K562 (cell line): ENCODE measurements around the gene PTH1R. TPM values are rescaled to one million over a fixed set of nuclear protein-coding genes. Genes with fewer than 3 reads are reported as not detected.
A peak's percentile ranks its signal among the peaks of the same experiment; 100 is the strongest.

Experiments used
- ATF3 ChIP-seq, 2 experiments: fragments of 450-650 bp in 1 of 2; sonication (generic) in 1 of 2; formaldehyde crosslinking in 1 of 2; IDR thresholded peaks in 1 of 2; conservative IDR thresholded peaks in 1 of 2; 2 replicates each; pipeline versions ENCODE4 v1.6.1 to v1.8.1; 2016 to 2023; ENCODE audit warnings: mild to moderate bottlenecking in 2 of 2, moderate library complexity in 2 of 2, inconsistent platforms in 1 of 2, missing genetic modification reagents in 1 of 2
- FOXA3 ChIP-seq, 2 experiments: fragments of 450-650 bp in 1 of 2; sonication (generic) in 1 of 2; formaldehyde crosslinking; IDR thresholded peaks in 1 of 2; conservative IDR thresholded peaks in 1 of 2; 2 replicates each; pipeline versions ENCODE4 v1.4.0 to v1.8.0; 2020 to 2022; ENCODE audit warnings: mild to moderate bottlenecking in 2 of 2, missing genetic modification reagents in 1 of 2
- SMC3 ChIP-seq: conservative IDR thresholded peaks from 2 replicates; pipeline ENCODE4 v1.6.1; 2011; ENCODE audit warnings: low read depth, low read length, improper control_type of control experiment; ENCODE audit not compliant: insufficient read depth
- SRF ChIP-seq, 2 experiments: fragments of 250-450, 450-650 bp in 1 of 2; sonication (Bioruptor Pico) in 1 of 2; sonication (generic) in 1 of 2; formaldehyde crosslinking; IDR thresholded peaks; 2 replicates each; pipeline versions ENCODE4 v1.5.0 to v1.5.1; 2020 to 2022; ENCODE audit warnings: mild to moderate bottlenecking in 1 of 2, missing genetic modification reagents in 1 of 2
- ZBED1 ChIP-seq: IDR thresholded peaks from 2 replicates; pipeline ENCODE4 v1.6.1; 2014
- ZNF318 ChIP-seq, 2 experiments: fragments of 450-650 bp; IDR thresholded peaks; 2 replicates each; pipeline ENCODE4 v1.6.1; 2016; ENCODE audit warnings: mild to moderate bottlenecking in 2 of 2, borderline replicate concordance in 1 of 2, low read depth in 1 of 2, moderate library complexity in 1 of 2
- ZNF444 ChIP-seq: fragments of 250-450 bp; sonication (Bioruptor Pico); IDR thresholded peaks from 2 replicates; pipeline ENCODE4 v1.4.0; 2020; ENCODE audit warnings: mild to moderate bottlenecking, moderate library complexity
- polyA plus RNA-seq, 8 experiments: library from polyadenylated mRNA; depleted of rRNA in 4 of 8; stranded (reverse) in 5 of 8; unstranded in 3 of 8; fragments of >200 nt; fragmentation: Nextera tagmentation in 2 of 8; fragmentation: Illumina TruSeq in 1 of 8; extraction: Ambion mirVana in 2 of 8; extraction: Trizol in 1 of 8; gene quantifications; 2 replicates each; pipeline versions ENCODE4 v1.2.1 to v1.2.3, GENCODE V29; 2011 to 2014; ENCODE audit warnings: inconsistent platforms in 1 of 8, missing spikeins in 1 of 8
- total RNA-seq, 7 experiments: library from RNA; depleted of rRNA in 6 of 7; stranded (reverse); fragments of >200 nt in 6 of 7; fragmentation: Illumina TruSeq in 2 of 7; extraction: Trizol in 2 of 7; gene quantifications; 2 replicates each; pipeline versions ENCODE4 v1.2.1 to v1.2.3, GENCODE V29; 2011 to 2021; ENCODE audit warnings: low replicate concordance in 1 of 7

PTH1R gene
- total and polyA plus RNA-seq, 9 of the 15 experiments (the other 6 are each of a cell fraction or from before 2014, with no cell fraction given): not detected

- TF ChIP-seq SMC3: 0 out of 2 replicates have a peak, but pooled peaks have one; percentile 6
- TF ChIP-seq ZBED1: 0 out of 2 replicates have a peak, but pooled peaks have one; percentile 47
- TF ChIP-seq FOXA3 (CRISPR knock-in tag; conservative IDR thresholded peaks at IDR 0.05 in 1 of 2, IDR thresholded peaks at IDR 0.05 in 1 of 2): peak; percentile 77 to 82
- TF ChIP-seq SRF (CRISPR knock-in tag; IDR thresholded peaks at IDR 0.05): peak in 1 of 2 experiments; percentile 73; a peak in 1 of 4 replicates
- TF ChIP-seq ZNF444 (CRISPR knock-in tag): no peak
- TF ChIP-seq ZNF318 (IDR thresholded peaks at IDR 0.05; ENCODE audit: borderline replicate concordance in 1 of 2, low read depth in 1 of 2): peak in 1 of 2 experiments; percentile 83; a peak in 2 of 4 replicates
- TF ChIP-seq ATF3 (IDR thresholded peaks at IDR 0.05): peak; percentile 97
- TF ChIP-seq ATF3 (CRISPR knock-in tag; conservative IDR thresholded peaks at IDR 0.05): no peak; the same call in 1 of the 2 replicates
Measured at GRCh38 chr3:46947981-46948791, 70.7 kb downstream of the PTH1R start (continued).
